ENCODE measurements around the gene EYS. TPM values are rescaled to one million over a fixed set of nuclear protein-coding genes. Genes with fewer than 3 reads are reported as not detected.

The EYS gene
- total RNA-seq, 4 donors from 2014 or later, result under 0.01 TPM; not detected in 3

DNA sequence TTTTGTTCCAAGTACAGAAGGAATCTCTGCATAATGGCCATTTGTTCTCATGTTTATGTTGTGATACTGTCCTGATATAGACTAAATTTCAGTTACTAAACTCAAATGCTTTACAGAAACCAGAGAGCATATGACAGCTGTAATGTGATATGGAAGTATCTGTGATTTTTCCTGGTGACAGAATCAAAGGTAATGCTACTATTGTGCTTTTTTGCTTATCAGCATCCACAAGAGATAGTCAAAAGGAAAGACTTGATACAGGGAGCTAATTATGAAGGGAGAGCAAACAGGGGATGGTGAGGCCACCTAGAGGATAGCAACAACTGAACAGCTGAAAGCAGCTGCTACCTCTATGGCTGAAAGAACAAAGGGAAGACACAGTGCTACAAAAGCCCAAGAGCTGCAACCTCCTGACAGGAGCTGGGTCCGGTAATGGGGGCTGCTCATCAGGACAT lies 1890.0 kb downstream of the EYS start:
- Histone ChIP-seq H3K4me3 (no peak overlapping the region), H3K4me1 (no peaks in the 10 kb centered on the region), H3K27ac (replicated peaks in 1 of 4) (no peak overlapping the region), H3K36me3 (no peaks in the 10 kb centered on the region), H3K9me3 (no peaks in the 10 kb centered on the region), H3K27me3 (no peaks in the 10 kb centered on the region)
- TF ChIP-seq POLR2A (IDR thresholded peaks at IDR 0.05; ENCODE audit: low read depth) (no peak), POLR2AphosphoS5 (IDR thresholded peaks at IDR 0.05) (no peak), EP300 (IDR thresholded peaks at IDR 0.05) (no peak), CTCF (IDR thresholded peaks at IDR 0.05) (no peak)
- intact Hi-C loops (cut with DNase I), result no loop called here
- WGBS, result 67% methylated on average over 1 of the region's 1 CpG
- no peak for DNase-seq (ENCODE audit: extremely low spot score)

GRCh38 chr6:63816401-63816981 lies 1890.5 kb downstream of the EYS start:
- no peak for DNase-seq (ENCODE audit: extremely low spot score)
- TF ChIP-seq POLR2AphosphoS5 (IDR thresholded peaks at IDR 0.05) (no peak), EP300 (IDR thresholded peaks at IDR 0.05) (no peak), POLR2A (IDR thresholded peaks at IDR 0.05; ENCODE audit: low read depth) (no peak), CTCF (IDR thresholded peaks at IDR 0.05) (no peak)
- no peaks in the 10 kb centered on the region for H3K36me3 ChIP-seq
- intact Hi-C loops (cut with DNase I), result no loop called here
- no peaks in the 10 kb centered on the region for H3K4me1 ChIP-seq
- no peaks in the 10 kb centered on the region for H3K27me3 ChIP-seq
- H3K27ac ChIP-seq (replicated peaks in 1 of 4), result no peak overlapping the region
- H3K4me3 ChIP-seq, result no peak overlapping the region
- 46% methylated on average over 5 of the region's 5 CpGs for WGBS
- no peaks in the 10 kb centered on the region for H3K9me3 ChIP-seq

- intact Hi-C loops (cut with DNase I), result no loop called here
- Histone ChIP-seq H3K9me3 (no peaks in the 10 kb centered on the region), H3K4me3 (no peak overlapping the region), H3K36me3 (no peaks in the 10 kb centered on the region), H3K27ac (replicated peaks in 1 of 4) (no peak overlapping the region), H3K27me3 (no peaks in the 10 kb centered on the region), H3K4me1 (no peaks in the 10 kb centered on the region)
- WGBS, result 81% methylated on average over 1 of the region's 1 CpG
- TF ChIP-seq POLR2AphosphoS5 (IDR thresholded peaks at IDR 0.05), result no peak
- TF ChIP-seq POLR2A (IDR thresholded peaks at IDR 0.05; ENCODE audit: low read depth), result no peak
- no peak for TF ChIP-seq EP300 (IDR thresholded peaks at IDR 0.05)
- no peak for TF ChIP-seq CTCF (IDR thresholded peaks at IDR 0.05)
- DNase-seq (ENCODE audit: extremely low spot score), result no peak
Measured at GRCh38 chr6:63814459-63814858, 1892.6 kb downstream of the EYS start.

GRCh38 chr6:63813566-63814120 lies 1893.4 kb downstream of the EYS start:
- Histone ChIP-seq H3K36me3 (no peaks in the 10 kb centered on the region), H3K27ac (replicated peaks in 1 of 4) (no peak overlapping the region), H3K4me3 (no peak overlapping the region), H3K27me3 (no peaks in the 10 kb centered on the region), H3K9me3 (no peaks in the 10 kb centered on the region), H3K4me1 (no peaks in the 10 kb centered on the region)
- TF ChIP-seq CTCF (IDR thresholded peaks at IDR 0.05), result no peak
- intact Hi-C loops (cut with DNase I), result no loop called here
- no peak for DNase-seq (ENCODE audit: extremely low spot score)
- 80% methylated on average over 5 of the region's 5 CpGs for WGBS

- intact Hi-C loops (cut with DNase I), result no loop called here
- no peak for DNase-seq (ENCODE audit: extremely low spot score)
Measured at GRCh38 chr6:63808576-63808975, 1898.5 kb downstream of the EYS start.

More at GRCh38 chr6:63808576-63808975, 1898.5 kb downstream of the EYS start:
- TF ChIP-seq EP300 (IDR thresholded peaks at IDR 0.05) (no peak), CTCF (IDR thresholded peaks at IDR 0.05) (no peak), POLR2A (IDR thresholded peaks at IDR 0.05; ENCODE audit: low read depth) (no peak), POLR2AphosphoS5 (IDR thresholded peaks at IDR 0.05) (no peak)
- H3K4me1 ChIP-seq, result peaks cover 0 to 16% (median 8%) of the 10 kb centered on the region in 4 donors
- H3K27me3 ChIP-seq, result no peaks in the 10 kb centered on the region
- H3K4me3 ChIP-seq, result no peak overlapping the region
- no peak overlapping the region for H3K27ac ChIP-seq (replicated peaks in 1 of 4)
- WGBS, result 89% methylated on average over 2 of the region's 2 CpGs
- H3K36me3 ChIP-seq, result no peaks in the 10 kb centered on the region
- H3K9me3 ChIP-seq, result no peaks in the 10 kb centered on the region
